CD4-positive, alpha-beta T cell treated with Interleukin-4 for 4 hours (primary cell): ENCODE results near the gene GRPEL1.

Experiments
- DNase-seq: peaks from one replicate; pipeline ENCODE4 v3.0.0-alpha.2; 2020

GRPEL1 gene

GRCh38 chr4:7021355-7021754, 46.5 kb downstream of the GRPEL1 start:
- DNase-seq = no peak

GRCh38 chr4:7020856-7021255, 47.0 kb downstream of the GRPEL1 start:
- DNase-seq = no peak

- no peak for DNase-seq
Measured at GRCh38 chr4:7020290-7020689, 47.6 kb downstream of the GRPEL1 start.

- DNase-seq = no peak
Measured at GRCh38 chr4:7019367-7019766, 48.5 kb downstream of the GRPEL1 start.

GRCh38 chr4:7018281-7018680, 49.6 kb downstream of the GRPEL1 start:
- no peak for DNase-seq

GRCh38 chr4:7017446-7018048, 50.3 kb downstream of the GRPEL1 start:
- no peak for DNase-seq

- DNase-seq = no peak
Measured at GRCh38 chr4:7016512-7016911, 51.4 kb downstream of the GRPEL1 start.

GRCh38 chr4:7016086-7016485, 51.8 kb downstream of the GRPEL1 start:
- DNase-seq = no peak

- no peak for DNase-seq
Measured at GRCh38 chr4:7015383-7016035, 52.4 kb downstream of the GRPEL1 start.

- no peak for DNase-seq
Measured at GRCh38 chr4:7014815-7015214, 53.0 kb downstream of the GRPEL1 start.

GRCh38 chr4:7013175-7013574, 54.7 kb downstream of the GRPEL1 start:
- no peak for DNase-seq

GRCh38 chr4:7009564-7009963, 58.3 kb downstream of the GRPEL1 start:
- no peak for DNase-seq
